Motor neuron (in vitro differentiated cells): ENCODE measurements around the gene USP21. TPM values are rescaled to one million over a fixed set of nuclear protein-coding genes. Genes with fewer than 3 reads are reported as not detected.

Experiments used
- ATAC-seq, 8 experiments: fragments of 200-7000 bp; cut with Tn5 transposase; replicated peaks in 6 of 8; 2 replicates each; pipeline ENCODE4 v1.8.0; 2021; ENCODE audit warnings: mild to moderate bottlenecking in 8 of 8, moderate library complexity in 8 of 8
- H3K27ac ChIP-seq, 2 donors: fragments of 250-450 bp; sonication (Bioruptor Pico); 2 replicates each; pipeline ENCODE4 v1.9.0; 2021; ENCODE audit warnings: antibody characterized with exemption in 2 of 2, mild to moderate bottlenecking in 2 of 2, moderate library complexity in 1 of 2
- H3K4me1 ChIP-seq, 2 donors: fragments of 250-450 bp; sonication (Bioruptor Pico); replicated peaks in 1 of 2; 2 replicates each; pipeline ENCODE4 v1.6.1; 2021; ENCODE audit warnings: antibody characterized with exemption in 2 of 2, mild to moderate bottlenecking in 2 of 2, moderate library complexity in 1 of 2
- H3K4me3 ChIP-seq, 5 donors: fragments of 250-450 bp; sonication (Bioruptor Pico); 2 replicates each; pipeline ENCODE4 v1.9.0; 2021; ENCODE audit warnings: antibody characterized with exemption in 5 of 5, mild to moderate bottlenecking in 5 of 5, moderate library complexity in 4 of 5
- WGBS, 10 experiments: fragments of 450-650 bp; shearing (Covaris generic); methylation state at CpG; one replicate each; pipeline ENCODE4 v1.0.0; 2022; 5-methylcytosine and 5-hydroxymethylcytosine counted together
- in situ Hi-C, 9 experiments: fragments of 400-800 bp; cut with MboI; loops; one replicate each; pipeline ENCODE4 v1.15.0; 2021; ENCODE audit warnings: low sequenced_read_pairs in 9 of 9, low pct_unique_long_range_greater_than_20kb in 2 of 9; ENCODE audit not compliant: unreplicated experiment in 9 of 9
- total RNA-seq, 8 experiments: library from RNA; unstranded; fragments of 300-600 nt; gene quantifications; 2 replicates each; pipeline versions ENCODE4 v1.2.3 to v1.2.4, GENCODE V29; 2022

The USP21 gene
- total RNA-seq, 8 experiments from 2014 or later = 11.2 to 30.4 (median 22.8) TPM

DNA sequence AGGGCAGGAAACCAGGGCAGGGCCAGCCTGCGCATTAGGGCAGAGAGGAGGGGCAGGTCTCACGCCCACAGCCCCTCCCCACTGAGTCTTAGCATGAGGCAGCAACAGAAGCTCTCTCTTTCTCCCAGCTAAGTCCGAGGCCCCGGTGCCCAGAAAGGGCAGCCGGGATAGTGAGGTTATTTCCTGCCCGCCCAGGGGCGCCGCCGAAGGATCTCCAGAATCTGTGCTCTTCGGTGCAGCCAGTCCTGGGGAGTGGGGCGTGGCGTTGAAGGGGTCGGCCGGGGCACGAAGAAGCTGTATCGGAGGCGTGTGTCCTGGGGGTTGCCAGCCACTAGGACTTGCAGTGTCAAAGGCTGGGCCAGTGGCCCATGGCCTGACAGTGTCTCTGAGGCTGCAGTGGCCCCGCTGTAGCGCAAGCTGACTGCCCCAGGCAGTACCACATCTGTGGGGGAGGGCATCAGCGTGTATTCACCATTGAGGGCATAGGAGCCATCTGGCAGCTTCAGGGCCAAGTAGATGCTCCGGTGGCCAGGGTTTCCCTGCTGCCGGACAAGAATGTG is 31.7 kb downstream of the USP21 start:
- peak in 3 of 8 experiments; percentile 1 to 20 (median 3) for ATAC-seq

DNA sequence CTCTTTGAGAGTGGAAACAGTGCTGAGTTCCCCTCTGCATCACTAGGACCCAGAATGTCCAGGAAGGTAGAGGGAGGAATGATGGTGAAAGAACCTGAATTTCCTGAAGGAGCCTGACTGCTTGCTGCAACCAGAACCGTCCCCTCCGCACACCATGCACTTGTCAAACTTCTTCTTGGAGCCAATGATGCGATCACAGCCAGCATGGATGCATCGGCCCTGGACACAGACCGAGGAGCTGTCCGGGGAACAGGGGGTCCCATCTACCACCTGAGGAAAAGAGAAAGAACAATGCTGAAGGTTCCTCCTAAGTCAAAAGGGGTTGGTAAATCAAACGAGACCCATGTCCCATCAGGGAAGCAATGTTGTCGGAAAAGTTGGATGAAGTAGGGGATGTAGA is 32.7 kb downstream of the USP21 start:
- in situ Hi-C loops = no loop called here
- Histone ChIP-seq H3K4me1 (peaks cover 4% of the 10 kb centered on the region in 2 donors), H3K27ac (no peak overlapping the region), H3K4me3 (no peak overlapping the region)
- WGBS, 10 experiments = 41 to 80% (median 64%) methylated on average over 1 to 6 of the region's 8 CpGs; no CpG with 5 or more reads in 4 of the 10 experiments
- ATAC-seq = no peak

More for the DNA sequence above, 31.7 kb downstream of the USP21 start:
- WGBS, 10 experiments = 48 to 100% (median 85%) methylated on average over 1 to 7 of the region's 22 CpGs; no CpG with 5 or more reads in 4 of the 10 experiments
- Histone ChIP-seq H3K4me1 (peaks cover 3 to 4% of the 10 kb centered on the region in 2 donors), H3K4me3 (no peak overlapping the region), H3K27ac (no peak overlapping the region)
- in situ Hi-C loops = no loop called here

DNA sequence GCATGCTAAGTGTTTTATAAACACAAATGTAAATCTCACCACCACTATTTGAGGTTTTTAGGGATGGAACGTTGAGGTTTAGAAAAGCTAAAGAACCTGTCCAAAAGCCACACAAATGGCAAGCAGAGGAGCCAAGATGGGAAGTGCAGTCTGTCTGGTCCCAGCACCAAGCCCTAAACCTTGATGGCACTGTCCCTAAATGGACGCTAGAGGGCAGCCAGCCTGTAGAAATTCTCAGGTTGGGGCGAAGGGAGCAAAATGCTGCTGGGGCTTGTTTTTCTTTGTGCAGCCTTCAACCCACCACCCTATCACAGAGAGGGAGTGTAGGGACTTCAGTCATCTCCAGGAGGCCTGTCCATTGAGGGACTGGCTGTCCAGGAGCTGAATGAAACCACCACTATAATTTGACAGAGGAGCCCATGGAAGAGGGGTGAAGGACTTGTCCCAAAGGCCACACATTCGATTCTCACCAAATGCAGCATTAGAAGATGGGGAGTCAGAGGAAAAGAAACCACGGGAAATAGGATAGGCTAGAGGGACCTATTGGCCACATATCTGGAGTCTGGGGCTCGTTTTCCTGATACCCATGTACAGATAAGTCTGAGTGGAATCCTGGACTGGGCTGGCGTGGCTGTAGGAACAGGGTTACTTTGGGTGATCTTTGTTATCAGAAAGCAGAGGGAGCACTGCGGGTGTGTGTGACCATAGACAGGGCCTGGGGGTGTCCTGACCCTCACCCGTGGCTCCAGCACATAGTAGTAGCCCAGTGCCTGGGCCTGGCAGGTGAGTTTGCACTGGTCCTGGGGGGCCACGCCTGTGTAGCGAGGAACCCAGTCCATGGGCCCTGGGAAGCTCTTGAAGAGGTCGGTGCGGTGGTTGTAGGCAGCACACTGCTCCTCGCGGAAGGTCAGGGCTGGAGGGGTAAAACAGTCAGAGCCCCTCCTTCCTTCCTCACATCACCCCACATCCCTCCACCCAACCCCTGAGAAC is 33.5 kb downstream of the USP21 start:
- Histone ChIP-seq H3K4me1 (peaks cover 4 to 5% of the 10 kb centered on the region in 2 donors), H3K27ac (no peak overlapping the region), H3K4me3 (no peak overlapping the region)
- WGBS, 10 experiments = 0 to 100% (median 51%) methylated on average over 1 to 10 of the region's 15 CpGs; no CpG with 5 or more reads in 2 of the 10 experiments
- in situ Hi-C loops = no loop called here
- ATAC-seq = peak; percentile 0 to 87 (median 84)

DNA sequence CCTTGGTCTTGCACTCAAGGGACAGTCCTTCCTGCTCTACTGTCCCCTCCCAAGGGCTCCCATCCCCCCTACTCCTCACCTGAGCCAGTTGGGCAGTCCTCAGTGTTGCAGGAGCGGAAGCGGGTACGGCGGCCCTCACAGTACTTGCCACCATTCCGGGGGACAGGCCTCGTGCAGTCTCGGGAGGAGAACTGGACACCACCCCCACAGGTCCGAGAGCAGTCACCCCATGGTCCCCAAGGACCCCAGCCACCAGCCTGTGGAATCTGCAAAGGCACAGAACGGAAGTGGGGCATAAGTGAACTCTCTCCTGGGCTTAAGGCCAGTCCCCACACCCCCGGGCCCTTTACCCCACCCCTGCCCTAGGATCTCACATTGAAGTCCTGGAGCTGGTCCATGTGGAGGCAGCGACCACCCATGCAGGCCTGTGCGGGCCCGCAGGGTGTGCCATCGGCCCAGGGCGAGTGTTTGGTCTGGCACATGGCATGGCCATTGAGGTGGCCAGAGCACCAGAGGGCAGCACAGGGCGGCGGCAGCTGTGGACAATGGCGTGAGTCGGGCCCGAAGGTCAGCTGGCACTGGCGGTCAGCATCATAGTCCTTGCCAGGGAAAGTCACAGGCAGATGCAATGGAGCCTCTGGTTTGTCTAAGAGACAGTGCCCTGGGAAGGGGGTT is 34.4 kb downstream of the USP21 start:
- in situ Hi-C loops = no loop called here
- peaks cover 9 to 12% of the 10 kb centered on the region in 2 donors for H3K4me1 ChIP-seq
- H3K27ac ChIP-seq = no peak overlapping the region
- ATAC-seq = no peak
- WGBS, 10 experiments = 60 to 85% (median 73%) methylated on average over 1 to 7 of the region's 21 CpGs; no CpG with 5 or more reads in 6 of the 10 experiments
- no peak overlapping the region for H3K4me3 ChIP-seq

DNA sequence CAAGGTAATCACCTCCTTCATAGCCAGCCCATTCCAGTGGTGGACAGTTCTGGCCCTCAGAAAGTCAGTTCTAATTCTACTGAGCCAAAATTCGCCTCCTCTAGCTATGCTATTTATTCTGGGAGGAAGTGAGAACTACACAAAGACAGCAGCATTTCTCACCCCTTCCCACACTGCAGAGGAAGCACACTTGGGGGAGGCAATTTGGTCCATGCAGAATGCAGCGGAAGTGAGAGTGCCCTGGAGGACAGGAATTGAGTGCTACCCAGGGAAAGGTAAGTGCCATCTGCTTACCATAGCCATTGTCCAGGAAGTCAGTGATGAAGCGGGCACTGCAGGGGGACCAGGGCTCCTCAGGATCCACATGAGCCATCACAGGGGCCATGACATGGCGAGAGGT is 35.9 kb downstream of the USP21 start:
- 20 to 92% (median 82%) methylated on average over 1 to 4 of the region's 4 CpGs; no CpG with 5 or more reads in 3 of the 10 experiments for WGBS, 10 experiments
- in situ Hi-C loops = no loop called here
- Histone ChIP-seq H3K4me1 (peaks cover 9 to 16% of the 10 kb centered on the region in 2 donors), H3K4me3 (no peak overlapping the region), H3K27ac (no peak overlapping the region)
- ATAC-seq = no peak

DNA sequence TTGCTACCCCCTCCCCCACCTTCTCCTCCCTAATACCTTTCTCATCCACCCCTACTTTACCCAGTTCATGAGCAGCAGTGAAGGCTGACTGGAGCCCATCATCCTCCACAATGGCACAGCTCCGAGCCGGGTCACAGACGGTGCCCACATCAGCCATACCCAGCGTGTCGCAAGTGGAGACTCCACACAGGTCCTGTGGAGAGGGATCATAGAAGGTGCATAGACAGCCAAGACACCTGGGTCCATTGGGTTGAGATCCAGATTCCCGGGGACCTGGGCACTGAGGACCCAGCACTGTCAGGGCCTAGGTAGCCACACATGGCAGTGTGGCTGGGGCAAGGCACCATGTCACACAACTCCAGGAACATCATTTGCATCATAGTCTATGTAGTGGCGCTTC is 36.8 kb downstream of the USP21 start:
- H3K4me1 ChIP-seq = peaks cover 17 to 24% of the 10 kb centered on the region in 2 donors
- in situ Hi-C loops = no loop called here
- 88 to 93% (median 90%) methylated on average over 2 to 6 of the region's 7 CpGs; no CpG with 5 or more reads in 7 of the 10 experiments for WGBS, 10 experiments
- H3K27ac ChIP-seq = no peak overlapping the region
- ATAC-seq = no peak
- no peak overlapping the region for H3K4me3 ChIP-seq

DNA sequence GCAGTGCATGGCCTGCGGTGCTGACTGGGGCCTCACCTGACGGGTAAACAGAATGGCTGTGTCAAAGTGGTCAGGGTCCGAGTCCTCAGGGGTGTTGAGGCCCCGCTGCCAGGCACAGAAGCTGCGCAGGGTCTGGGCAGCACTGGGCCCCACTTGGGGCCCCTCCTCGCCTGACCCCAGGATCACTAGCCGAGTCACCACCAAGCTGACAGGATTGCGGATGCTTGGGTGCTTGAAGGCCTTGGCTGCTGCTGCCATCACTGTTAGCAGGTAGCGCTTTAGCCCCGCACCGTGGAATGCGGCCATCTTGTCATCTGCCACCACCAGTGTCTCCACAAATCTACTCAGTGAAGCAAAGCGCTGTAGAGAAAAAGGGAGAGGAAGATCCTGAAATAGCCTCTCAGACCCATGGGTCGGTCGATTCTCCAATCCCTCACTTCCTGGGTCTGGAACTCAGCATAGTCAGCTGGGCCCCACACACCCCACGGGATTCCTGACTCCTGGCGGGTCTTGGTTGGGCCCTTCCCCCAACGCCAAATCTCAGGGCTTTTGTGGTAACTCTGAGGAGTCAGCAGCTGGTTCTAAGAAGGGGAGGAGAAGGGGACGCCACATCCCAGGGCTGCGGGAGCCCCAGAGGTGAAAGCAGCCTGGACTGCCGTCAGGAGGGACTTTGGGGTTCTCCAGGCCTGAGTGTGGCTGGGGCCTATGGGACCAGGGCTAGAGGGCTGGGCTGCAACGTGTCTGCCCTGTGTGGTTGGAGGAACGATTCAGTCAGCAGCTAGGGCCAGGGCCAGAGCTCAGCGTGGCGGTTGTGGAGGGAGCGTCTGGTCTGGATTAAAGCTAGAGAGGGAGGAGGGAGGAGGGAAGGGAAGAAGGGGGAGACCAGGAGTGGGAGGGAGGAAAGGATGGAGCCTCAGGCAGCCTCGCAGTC is 37.5 kb downstream of the USP21 start:
- in situ Hi-C loops = no loop called here
- WGBS, 10 experiments = 0 to 94% (median 75%) methylated on average over 1 to 13 of the region's 27 CpGs; no CpG with 5 or more reads in 3 of the 10 experiments
- peak in 3 of 8 experiments; percentile 0 to 1 (median 1) for ATAC-seq
- H3K4me1 ChIP-seq = peaks cover 24 to 31% of the 10 kb centered on the region in 2 donors
- no peak overlapping the region for H3K4me3 ChIP-seq
- H3K27ac ChIP-seq = no peak overlapping the region

DNA sequence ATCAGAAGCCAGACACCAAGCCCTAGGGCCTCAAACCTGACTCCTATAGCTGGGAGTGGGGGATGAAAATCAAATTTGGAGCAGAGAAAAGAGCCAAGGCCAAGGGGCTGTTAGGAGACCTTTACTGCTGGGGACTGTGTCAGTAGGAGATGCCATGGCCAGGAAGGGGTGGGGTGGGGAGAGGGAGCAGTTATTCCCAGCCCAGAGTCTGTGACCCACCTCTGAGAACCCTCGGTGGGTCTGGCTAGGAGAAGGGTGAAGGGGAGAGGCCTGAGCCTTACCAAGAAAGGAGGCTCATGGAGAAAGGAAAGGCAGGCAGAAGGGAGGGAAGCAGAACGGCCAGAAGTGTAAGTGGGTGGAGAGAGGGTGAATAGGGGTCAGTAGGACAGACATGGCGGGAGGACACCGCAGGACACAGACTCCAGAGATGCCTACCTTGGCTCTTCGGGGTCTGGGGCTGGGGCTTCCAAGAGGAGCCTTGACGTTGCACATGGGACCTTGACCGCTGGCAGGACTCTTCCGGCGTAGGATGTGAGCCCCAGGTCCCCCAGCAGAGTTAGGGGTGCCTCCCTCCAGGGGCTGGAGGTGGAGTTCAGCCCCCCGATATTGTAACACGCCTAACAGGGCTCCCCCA is 38.4 kb downstream of the USP21 start:
- 13 to 91% (median 79%) methylated on average over 2 to 6 of the region's 11 CpGs; no CpG with 5 or more reads in 4 of the 10 experiments for WGBS, 10 experiments
- Histone ChIP-seq H3K4me3 (no peak overlapping the region), H3K27ac (no peak overlapping the region), H3K4me1 (peaks cover 23 to 31% of the 10 kb centered on the region in 2 donors)
- ATAC-seq = no peak
- in situ Hi-C loops = no loop called here

DNA sequence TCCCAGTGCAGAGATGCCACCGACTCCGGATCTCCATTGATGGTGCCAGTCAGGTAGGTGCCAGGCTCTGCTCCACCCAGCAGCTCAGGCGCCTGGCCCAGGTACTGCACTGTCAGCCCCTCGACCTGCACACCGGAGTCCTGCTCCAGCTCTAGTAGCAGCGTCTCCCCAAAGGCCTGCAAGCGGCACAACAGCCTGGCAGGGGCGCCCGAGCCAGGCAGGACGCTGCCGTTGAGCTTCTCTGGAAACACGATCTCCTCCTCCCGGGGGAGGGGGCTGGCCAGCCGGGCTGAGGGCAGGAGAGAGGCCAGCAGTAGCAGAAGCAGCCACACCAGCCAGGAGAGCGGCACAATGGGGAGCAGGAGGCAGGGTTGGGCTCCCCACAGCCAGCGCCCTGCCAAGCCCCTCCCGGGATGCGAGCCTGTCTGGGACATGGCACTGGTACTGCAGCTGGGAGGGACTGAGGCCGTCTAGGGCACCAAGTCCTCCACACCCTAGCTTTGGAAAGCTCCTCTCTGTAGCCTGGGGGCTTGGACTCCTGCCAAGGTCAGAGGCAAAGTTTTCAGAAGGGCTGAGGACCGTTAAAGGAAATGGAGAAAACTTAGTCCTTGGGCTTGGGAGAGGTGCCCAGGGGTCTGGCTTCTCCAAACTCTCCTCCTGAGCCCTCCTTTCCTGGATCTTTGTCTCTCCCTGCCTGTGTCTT is 39.0 kb downstream of the USP21 start:
- in situ Hi-C loops = no loop called here
- 0 to 80% (median 36%) methylated on average over 1 to 14 of the region's 20 CpGs; no CpG with 5 or more reads in 4 of the 10 experiments for WGBS, 10 experiments
- Histone ChIP-seq H3K4me3 (no peak overlapping the region), H3K4me1 (peaks cover 26 to 35% of the 10 kb centered on the region in 2 donors), H3K27ac (no peak overlapping the region)
- ATAC-seq = peak in 5 of 8 experiments; percentile 2 to 19 (median 4)

DNA sequence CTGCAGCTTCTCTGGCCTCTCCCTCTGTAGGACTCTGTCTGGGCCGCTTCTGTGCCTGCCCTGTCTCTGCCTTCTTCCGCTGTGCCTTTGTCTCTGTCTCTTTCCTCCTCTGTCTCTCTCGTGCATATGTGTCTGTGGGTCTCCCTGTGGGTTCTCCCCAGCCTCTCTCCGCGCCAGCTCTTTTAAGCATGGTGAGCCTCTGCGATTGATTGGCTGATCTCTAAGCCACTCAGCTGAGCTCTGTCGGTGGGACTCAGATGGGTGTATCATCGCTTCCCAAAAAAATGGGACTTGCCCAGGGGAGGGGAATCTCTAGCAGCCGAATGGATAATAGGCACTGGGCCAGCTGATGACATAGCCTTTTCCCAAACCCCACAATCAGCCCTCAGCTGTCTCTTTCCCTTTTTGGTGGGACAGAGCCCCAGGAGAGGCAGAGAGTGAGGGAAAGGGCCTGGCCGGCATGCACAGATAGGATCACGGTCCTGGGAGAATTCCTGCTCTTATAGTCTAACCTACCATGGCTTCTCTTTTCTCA is 39.7 kb downstream of the USP21 start, which contains the start of gene ADAMTS4:
TSS of gene ADAMTS4 (minus strand) at position 158 of the 535 bp plus-strand sequence. CDS start 427 bp downstream, outside the sequence.
- in situ Hi-C loops = no loop called here
- ATAC-seq = peak in 3 of 8 experiments; percentile 31 to 60 (median 31)
- H3K27ac ChIP-seq = no peak within 1 kb of the TSS
- 2 to 83% (median 70%) methylated on average over 4 to 11 of the region's 11 CpGs; no CpG with 5 or more reads in 1 of the 10 experiments for WGBS, 10 experiments
- no peak within 1 kb of the TSS for H3K4me3 ChIP-seq
- peaks cover 26 to 35% of the 10 kb centered on the region in 2 donors for H3K4me1 ChIP-seq
